GM21390 (cell line): ENCODE results near the gene SFPQ.
"Not testable (repeated sequence)": the region's sequence is repeated elsewhere in the genome, so short reads cannot be mapped to it uniquely, and the experiment has no call there.

ENCODE experiments used
- ATAC-seq: cut with Tn5 transposase; IDR thresholded peaks from one replicate; pipeline ENCODE4 v1.9.1; 2021; ENCODE audit not compliant: unreplicated experiment

The SFPQ gene

GRCh38 chr1:35143737-35144508 lies 49.0 kb downstream of the SFPQ start:
- ATAC-seq = no peak

DNA sequence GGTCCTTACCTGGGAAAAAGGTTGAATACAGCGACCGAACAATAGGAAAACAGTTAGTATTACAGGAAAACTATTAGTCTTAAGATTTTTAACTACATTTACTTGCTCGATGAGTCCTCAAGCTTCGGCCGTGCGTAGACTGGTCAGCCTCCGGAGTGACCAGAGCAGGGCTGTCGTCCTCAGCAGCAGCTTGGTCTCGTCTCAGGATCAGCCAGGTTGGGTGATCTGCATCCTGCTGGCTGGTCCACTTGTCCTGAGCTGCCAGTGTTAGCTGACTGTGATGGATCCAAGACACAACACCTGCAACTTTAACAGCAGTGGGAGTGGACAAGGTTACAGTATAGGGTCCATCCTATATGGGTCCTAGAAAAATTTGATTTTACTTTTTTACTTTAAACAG lies 50.2 kb downstream of the SFPQ start:
- ATAC-seq = not testable (repeated sequence)

GRCh38 chr1:35142294-35142693 lies 50.7 kb downstream of the SFPQ start:
- ATAC-seq = not testable (repeated sequence)

GRCh38 chr1:35137590-35137989 lies 55.4 kb downstream of the SFPQ start:
- not testable (repeated sequence) for ATAC-seq

GRCh38 chr1:35136780-35137179 lies 56.2 kb downstream of the SFPQ start:
- no peak for ATAC-seq
